GM23338 (cell line): Measurements from ENCODE around the gene RPP40. TPM values are rescaled to one million over a fixed set of nuclear protein-coding genes. Genes with fewer than 3 reads are reported as not detected.

ENCODE experiments used
- ATAC-seq: fragments of 200-7000 bp; cut with Tn5 transposase; 3 replicates; pipeline ENCODE4 v1.9.1; 2020
- DNase-seq: peaks from one replicate; pipeline ENCODE4 v3.0.0-alpha.2; 2015; ENCODE audit warnings: low spot score
- H2AFZ ChIP-seq: fragments of 200-600 bp; sonication (generic); 2 replicates; pipeline ENCODE4 v1.8.0; 2016; ENCODE audit warnings: antibody characterized with exemption, mild to moderate bottlenecking, moderate library complexity
- H3F3A ChIP-seq: fragments of 200-600 bp; sonication (generic); replicated peaks from 2 replicates; pipeline ENCODE4 v1.8.0; 2017; ENCODE audit warnings: antibody characterized with exemption, mixed run types, low read depth
- H3K27ac ChIP-seq: fragments of 200-600 bp; sonication (generic); 2 replicates; pipeline ENCODE4 v1.6.1; 2016; ENCODE audit warnings: low read depth
- H3K27me3 ChIP-seq: fragments of 200-600 bp; sonication (generic); 2 replicates; pipeline ENCODE4 v1.8.0; 2016; ENCODE audit warnings: mild to moderate bottlenecking, mixed run types, moderate library complexity; ENCODE audit not compliant: insufficient read depth
- H3K36me3 ChIP-seq: fragments of 200-600 bp; sonication (generic); 2 replicates; pipeline ENCODE4 v1.8.0; 2016; ENCODE audit warnings: mild to moderate bottlenecking; ENCODE audit not compliant: insufficient read depth
- H3K4me1 ChIP-seq: fragments of 200-600 bp; sonication (generic); 2 replicates; pipeline ENCODE4 v1.8.0; 2016; ENCODE audit warnings: mild to moderate bottlenecking, moderate library complexity; ENCODE audit not compliant: insufficient read depth
- H3K4me2 ChIP-seq: fragments of 200-600 bp; sonication (generic); 2 replicates; pipeline ENCODE4 v1.7.1; 2017; ENCODE audit warnings: mixed run types
- H3K4me3 ChIP-seq: fragments of 200-600 bp; sonication (generic); 2 replicates; pipeline ENCODE4 v1.6.1; 2016; ENCODE audit warnings: mixed run types
- H3K79me2 ChIP-seq: fragments of 200-600 bp; sonication (generic); replicated peaks from 2 replicates; pipeline ENCODE4 v1.8.0; 2017; ENCODE audit warnings: mild to moderate bottlenecking; ENCODE audit not compliant: insufficient read depth
- H3K9me2 ChIP-seq: fragments of 200-600 bp; sonication (generic); 2 replicates; pipeline ENCODE4 v1.8.0; 2017; ENCODE audit not compliant: insufficient read depth
- H4K20me1 ChIP-seq: fragments of 200-600 bp; sonication (generic); replicated peaks from 2 replicates; pipeline ENCODE4 v1.8.0; 2017; ENCODE audit warnings: mild to moderate bottlenecking; ENCODE audit not compliant: insufficient read depth
- H3K27ac Mint-ChIP-seq: 2 replicates; pipeline ENCODE4 v1.8.0; 2020; ENCODE audit warnings: inconsistent platforms, mild to moderate bottlenecking, moderate library complexity, mixed read lengths
- H3K27me3 Mint-ChIP-seq: 3 replicates; pipeline ENCODE4 v1.8.0; 2022; ENCODE audit warnings: low read depth, mild to moderate bottlenecking, moderate library complexity, mixed read lengths, inconsistent platforms; ENCODE audit not compliant: insufficient read depth, poor library complexity
- H3K36me3 Mint-ChIP-seq: 3 replicates; pipeline ENCODE4 v1.8.0; 2021; ENCODE audit warnings: low read depth, mild to moderate bottlenecking, inconsistent platforms, moderate library complexity, mixed read lengths
- H3K4me1 Mint-ChIP-seq: 3 replicates; pipeline ENCODE4 v1.8.0; 2020; ENCODE audit warnings: mild to moderate bottlenecking, inconsistent platforms, mixed read lengths
- H3K4me3 Mint-ChIP-seq: 3 replicates; pipeline ENCODE4 v1.8.0; 2021; ENCODE audit warnings: moderate library complexity, mild to moderate bottlenecking, inconsistent platforms, mixed read lengths
- H3K9me3 Mint-ChIP-seq: 3 replicates; pipeline ENCODE4 v1.8.0; 2020; ENCODE audit warnings: moderate library complexity, mild to moderate bottlenecking, inconsistent platforms, mixed read lengths
- CREB1 ChIP-seq: fragments of 250-450 bp; sonication (Bioruptor Pico); IDR thresholded peaks from 2 replicates; pipeline ENCODE4 v1.5.0; 2020; ENCODE audit warnings: low read depth, mild to moderate bottlenecking, moderate library complexity
- CTCF ChIP-seq, 2 experiments: fragments of 200-600 bp in 1 of 2; sonication (generic) in 1 of 2; conservative IDR thresholded peaks; 2 replicates each; pipeline versions ENCODE4 v1.5.1 to v1.6.1; 2016 to 2017; ENCODE audit warnings: antibody characterized with exemption in 2 of 2, low read depth in 2 of 2, mild to moderate bottlenecking in 2 of 2, moderate library complexity in 1 of 2
- ETS1 ChIP-seq: IDR thresholded peaks from 2 replicates; pipeline ENCODE4 v1.6.1; 2016; ENCODE audit warnings: antibody characterized with exemption
- EZH2 ChIP-seq: fragments of 200-600 bp; sonication (generic); IDR thresholded peaks from one replicate; pipeline ENCODE4 v1.8.0; 2017; ENCODE audit warnings: antibody characterized with exemption, mild to moderate bottlenecking, low read depth; ENCODE audit not compliant: unreplicated experiment
- EZH2phosphoT487 ChIP-seq: fragments of 200-600 bp; sonication (generic); IDR thresholded peaks from one replicate; pipeline ENCODE4 v1.8.1; 2018; ENCODE audit warnings: antibody characterized with exemption; ENCODE audit not compliant: unreplicated experiment
- JUNB ChIP-seq: IDR thresholded peaks from one replicate; pipeline ENCODE4 v1.6.1; 2016; ENCODE audit warnings: antibody characterized with exemption; ENCODE audit not compliant: unreplicated experiment
- NANOG ChIP-seq: IDR thresholded peaks from 2 replicates; pipeline ENCODE4 v1.6.1; 2016; ENCODE audit warnings: antibody characterized with exemption, borderline replicate concordance
- POLR2AphosphoS5 ChIP-seq: IDR thresholded peaks from 2 replicates; pipeline ENCODE4 v1.6.1; 2016; ENCODE audit warnings: antibody characterized with exemption, low read depth
- REST ChIP-seq: IDR thresholded peaks from one replicate; pipeline ENCODE4 v1.6.1; 2018; ENCODE audit warnings: antibody characterized with exemption; ENCODE audit not compliant: unreplicated experiment
- STAT1 ChIP-seq: IDR thresholded peaks from one replicate; pipeline ENCODE4 v1.6.1; 2016; ENCODE audit warnings: antibody characterized with exemption; ENCODE audit not compliant: unreplicated experiment
- ZNF114 ChIP-seq: fragments of 250-450 bp; sonication (Bioruptor Pico); IDR thresholded peaks from 2 replicates; pipeline ENCODE4 v1.5.0; 2020; ENCODE audit warnings: mild to moderate bottlenecking, moderate library complexity
- ZNF331 ChIP-seq: fragments of 250-450 bp; sonication (Bioruptor Pico); IDR thresholded peaks from 2 replicates; pipeline ENCODE4 v1.5.0; 2020; ENCODE audit warnings: low read depth, mild to moderate bottlenecking, moderate library complexity
- polyA plus RNA-seq: library from polyadenylated mRNA; unstranded; fragments of >200 nt; fragmentation: Nextera tagmentation; extraction: Ambion mirVana; gene quantifications from 2 replicates; pipeline ENCODE4 v1.2.1, GENCODE V29; 2016
- total RNA-seq: library from RNA; depleted of rRNA; stranded (reverse); fragments of >200 nt; shearing (Covaris generic); gene quantifications from 2 replicates; pipeline ENCODE4 v1.2.3, GENCODE V29; 2014
- TF ChIP-seq, protein P1 (sequence below): fragments of 250-450 bp; sonication (Bioruptor Pico); IDR thresholded peaks from 2 replicates; pipeline ENCODE4 v1.5.0; 2020; ENCODE audit warnings: mild to moderate bottlenecking, moderate library complexity

Gene RPP40
- total and polyA plus RNA-seq, 2 experiments from 2014 or later: 39.3 to 40.4 TPM

DNA sequence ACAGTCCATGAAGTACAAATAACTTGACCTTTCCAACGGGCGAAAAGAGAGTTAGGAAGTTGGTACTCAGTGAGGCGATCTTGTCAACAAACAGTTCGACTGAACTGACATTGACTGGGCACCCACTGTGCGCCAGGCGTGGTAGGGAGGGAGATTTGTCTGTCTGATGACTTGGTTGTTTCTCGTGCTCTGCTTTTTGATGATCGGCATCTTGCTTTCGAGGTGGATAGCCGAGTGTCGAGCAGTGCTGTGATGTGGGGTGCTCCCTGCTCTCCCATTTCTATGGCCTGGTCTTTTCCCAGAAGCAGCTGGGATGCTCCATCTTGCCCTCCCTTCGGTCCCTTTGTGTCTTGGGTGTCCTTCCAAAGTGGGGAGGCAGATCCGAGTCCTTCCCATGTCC, 30.4 kb downstream of the RPP40 start:
- H2AFZ ChIP-seq: peak overlapping the region; percentile 67; the same call in 1 of the 2 replicates

More for the DNA sequence above, 30.4 kb downstream of the RPP40 start:
- H3K27me3 Mint-ChIP-seq: peaks cover 7% of the 10 kb centered on the region
- Histone ChIP-seq H4K20me1 (no peaks in the 10 kb centered on the region), H3F3A (no peaks in the 10 kb centered on the region), H3K27me3 (no peaks in the 10 kb centered on the region), H3K4me2 (peak overlapping the region; percentile 18; the same call in 1 of the 2 replicates), H3K4me1 (peaks cover 7% of the 10 kb centered on the region; the same call in 1 of the 2 replicates), H3K79me2 (no peaks in the 10 kb centered on the region), H3K36me3 (no peaks in the 10 kb centered on the region), H3K27ac (peak overlapping the region; percentile 28; the same call in 1 of the 2 replicates), H3K9me2 (peaks cover 6% of the 10 kb centered on the region; the same call in 1 of the 2 replicates), H3K4me3 (no peak overlapping the region)
- H3K4me3 Mint-ChIP-seq: no peak overlapping the region
- peak overlapping the region; percentile 91; the same call in 1 of the 2 replicates for H3K27ac Mint-ChIP-seq
- peaks cover 11% of the 10 kb centered on the region; the same call in 2 of the 3 replicates for H3K9me3 Mint-ChIP-seq
- ATAC-seq (peak; percentile 12), DNase-seq (no peak)
- no peak for TF ChIP-seq POLR2AphosphoS5
- TF ChIP-seq, protein P1, sequence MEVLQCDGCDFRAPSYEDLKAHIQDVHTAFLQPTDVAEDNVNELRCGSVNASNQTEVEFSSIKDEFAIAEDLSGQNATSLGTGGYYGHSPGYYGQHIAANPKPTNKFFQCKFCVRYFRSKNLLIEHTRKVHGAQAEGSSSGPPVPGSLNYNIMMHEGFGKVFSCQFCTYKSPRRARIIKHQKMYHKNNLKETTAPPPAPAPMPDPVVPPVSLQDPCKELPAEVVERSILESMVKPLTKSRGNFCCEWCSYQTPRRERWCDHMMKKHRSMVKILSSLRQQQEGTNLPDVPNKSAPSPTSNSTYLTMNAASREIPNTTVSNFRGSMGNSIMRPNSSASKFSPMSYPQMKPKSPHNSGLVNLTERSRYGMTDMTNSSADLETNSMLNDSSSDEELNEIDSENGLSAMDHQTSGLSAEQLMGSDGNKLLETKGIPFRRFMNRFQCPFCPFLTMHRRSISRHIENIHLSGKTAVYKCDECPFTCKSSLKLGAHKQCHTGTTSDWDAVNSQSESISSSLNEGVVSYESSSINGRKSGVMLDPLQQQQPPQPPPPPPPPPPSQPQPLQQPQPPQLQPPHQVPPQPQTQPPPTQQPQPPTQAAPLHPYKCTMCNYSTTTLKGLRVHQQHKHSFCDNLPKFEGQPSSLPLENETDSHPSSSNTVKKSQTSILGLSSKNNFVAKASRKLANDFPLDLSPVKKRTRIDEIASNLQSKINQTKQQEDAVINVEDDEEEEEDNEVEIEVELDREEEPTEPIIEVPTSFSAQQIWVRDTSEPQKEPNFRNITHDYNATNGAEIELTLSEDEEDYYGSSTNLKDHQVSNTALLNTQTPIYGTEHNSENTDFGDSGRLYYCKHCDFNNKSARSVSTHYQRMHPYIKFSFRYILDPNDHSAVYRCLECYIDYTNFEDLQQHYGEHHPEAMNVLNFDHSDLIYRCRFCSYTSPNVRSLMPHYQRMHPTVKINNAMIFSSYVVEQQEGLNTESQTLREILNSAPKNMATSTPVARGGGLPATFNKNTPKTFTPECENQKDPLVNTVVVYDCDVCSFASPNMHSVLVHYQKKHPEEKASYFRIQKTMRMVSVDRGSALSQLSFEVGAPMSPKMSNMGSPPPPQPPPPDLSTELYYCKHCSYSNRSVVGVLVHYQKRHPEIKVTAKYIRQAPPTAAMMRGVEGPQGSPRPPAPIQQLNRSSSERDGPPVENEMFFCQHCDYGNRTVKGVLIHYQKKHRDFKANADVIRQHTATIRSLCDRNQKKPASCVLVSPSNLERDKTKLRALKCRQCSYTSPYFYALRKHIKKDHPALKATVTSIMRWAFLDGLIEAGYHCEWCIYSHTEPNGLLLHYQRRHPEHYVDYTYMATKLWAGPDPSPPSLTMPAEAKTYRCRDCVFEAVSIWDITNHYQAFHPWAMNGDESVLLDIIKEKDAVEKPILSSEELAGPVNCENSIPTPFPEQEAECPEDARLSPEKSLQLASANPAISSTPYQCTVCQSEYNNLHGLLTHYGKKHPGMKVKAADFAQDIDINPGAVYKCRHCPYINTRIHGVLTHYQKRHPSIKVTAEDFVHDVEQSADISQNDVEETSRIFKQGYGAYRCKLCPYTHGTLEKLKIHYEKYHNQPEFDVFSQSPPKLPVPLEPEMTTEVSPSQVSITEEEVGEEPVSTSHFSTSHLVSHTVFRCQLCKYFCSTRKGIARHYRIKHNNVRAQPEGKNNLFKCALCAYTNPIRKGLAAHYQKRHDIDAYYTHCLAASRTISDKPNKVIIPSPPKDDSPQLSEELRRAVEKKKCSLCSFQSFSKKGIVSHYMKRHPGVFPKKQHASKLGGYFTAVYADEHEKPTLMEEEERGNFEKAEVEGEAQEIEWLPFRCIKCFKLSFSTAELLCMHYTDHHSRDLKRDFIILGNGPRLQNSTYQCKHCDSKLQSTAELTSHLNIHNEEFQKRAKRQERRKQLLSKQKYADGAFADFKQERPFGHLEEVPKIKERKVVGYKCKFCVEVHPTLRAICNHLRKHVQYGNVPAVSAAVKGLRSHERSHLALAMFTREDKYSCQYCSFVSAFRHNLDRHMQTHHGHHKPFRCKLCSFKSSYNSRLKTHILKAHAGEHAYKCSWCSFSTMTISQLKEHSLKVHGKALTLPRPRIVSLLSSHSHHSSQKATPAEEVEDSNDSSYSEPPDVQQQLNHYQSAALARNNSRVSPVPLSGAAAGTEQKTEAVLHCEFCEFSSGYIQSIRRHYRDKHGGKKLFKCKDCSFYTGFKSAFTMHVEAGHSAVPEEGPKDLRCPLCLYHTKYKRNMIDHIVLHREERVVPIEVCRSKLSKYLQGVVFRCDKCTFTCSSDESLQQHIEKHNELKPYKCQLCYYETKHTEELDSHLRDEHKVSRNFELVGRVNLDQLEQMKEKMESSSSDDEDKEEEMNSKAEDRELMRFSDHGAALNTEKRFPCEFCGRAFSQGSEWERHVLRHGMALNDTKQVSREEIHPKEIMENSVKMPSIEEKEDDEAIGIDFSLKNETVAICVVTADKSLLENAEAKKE (CRISPR knock-in tag): no peak
- no peak for TF ChIP-seq ZNF114
- no peak for TF ChIP-seq STAT1
- TF ChIP-seq NANOG: no peak
- TF ChIP-seq CREB1 (CRISPR knock-in tag): no peak
- no peak for TF ChIP-seq JUNB
- TF ChIP-seq ZNF331 (CRISPR knock-in tag): no peak
- no peak for TF ChIP-seq REST
- no peak for TF ChIP-seq EZH2
- TF ChIP-seq CTCF (conservative IDR thresholded peaks at IDR 0.05; ENCODE audit: low read depth in 2 of 2): no peak
- TF ChIP-seq ETS1: no peak
- no peak for TF ChIP-seq EZH2phosphoT487
- H3K4me1 Mint-ChIP-seq: peaks cover 19% of the 10 kb centered on the region
- H3K36me3 Mint-ChIP-seq: no peaks in the 10 kb centered on the region
